GM12892 (cell line): Measurements from ENCODE around the gene SFPQ.

Experiments
- POLR2A ChIP-seq: IDR thresholded peaks from 2 replicates; pipeline ENCODE4 v1.6.1; 2011; ENCODE audit warnings: low read depth, low read length, control low read depth
- POLR2AphosphoS5 ChIP-seq: IDR thresholded peaks from 2 replicates; pipeline ENCODE4 v1.6.1; 2011; ENCODE audit warnings: low read depth, low read length, control low read depth
- TAF1 ChIP-seq: IDR thresholded peaks from 2 replicates; pipeline ENCODE4 v1.6.1; 2011; ENCODE audit warnings: low read depth, mild to moderate bottlenecking, control low read depth, low read length, borderline replicate concordance

DNA sequence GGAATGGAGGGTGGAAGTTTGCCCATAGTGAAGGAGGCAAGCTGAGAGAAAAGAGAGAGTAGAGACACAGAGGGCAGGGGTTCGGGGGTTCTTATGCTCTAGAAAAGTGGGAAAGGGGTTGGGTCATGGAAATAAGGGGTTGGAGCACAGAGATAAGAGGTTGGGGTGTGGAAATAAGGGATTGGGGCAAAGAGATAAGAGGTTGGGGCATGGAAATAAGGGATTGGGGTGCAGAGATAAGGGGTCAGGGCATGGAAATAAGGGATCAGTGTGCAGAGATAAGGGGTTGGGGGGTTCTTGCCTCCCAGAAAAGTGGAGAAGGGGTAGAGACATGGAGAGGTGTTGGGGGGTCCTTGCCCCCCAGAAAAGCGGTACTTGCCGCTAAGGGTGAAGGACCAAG is 56.2 kb downstream of the SFPQ start:
- no peak for TF ChIP-seq TAF1
- no peak for TF ChIP-seq POLR2AphosphoS5
- TF ChIP-seq POLR2A = no peak
